Ishikawa (cell line): ENCODE measurements around the gene HOXB9.

Experiments
- CEBPB ChIP-seq: IDR thresholded peaks from 2 replicates; pipeline ENCODE4 v1.6.1; 2012
- CREB1 ChIP-seq: IDR thresholded peaks from 2 replicates; pipeline ENCODE4 v1.6.1; 2012; ENCODE audit warnings: low read depth
- EGR1 ChIP-seq: IDR thresholded peaks from 2 replicates; pipeline ENCODE4 v1.6.1; 2012
- EP300 ChIP-seq: IDR thresholded peaks from 2 replicates; pipeline ENCODE4 v1.6.1; 2012; ENCODE audit warnings: borderline replicate concordance
- FOXM1 ChIP-seq: IDR thresholded peaks from 2 replicates; pipeline ENCODE4 v1.6.1; 2012; ENCODE audit warnings: low read depth, borderline replicate concordance
- MAX ChIP-seq: IDR thresholded peaks from 2 replicates; pipeline ENCODE4 v1.6.1; 2012
- NFIC ChIP-seq: IDR thresholded peaks from 2 replicates; pipeline ENCODE4 v1.6.1; 2012
- RAD21 ChIP-seq: IDR thresholded peaks from 2 replicates; pipeline ENCODE4 v1.6.1; 2012; ENCODE audit warnings: low read depth
- REST ChIP-seq: IDR thresholded peaks from 2 replicates; pipeline ENCODE4 v1.6.1; 2012; ENCODE audit warnings: low read depth, mild to moderate bottlenecking
- TAF1 ChIP-seq: IDR thresholded peaks from 2 replicates; pipeline ENCODE4 v1.6.1; 2012; ENCODE audit warnings: low read depth, mild to moderate bottlenecking
- TCF12 ChIP-seq: IDR thresholded peaks from 2 replicates; pipeline ENCODE4 v1.6.1; 2012; ENCODE audit warnings: low read depth
- TEAD4 ChIP-seq: IDR thresholded peaks from 2 replicates; pipeline ENCODE4 v1.6.1; 2012
- USF1 ChIP-seq: IDR thresholded peaks from 2 replicates; pipeline ENCODE4 v1.6.1; 2012
- YY1 ChIP-seq: IDR thresholded peaks from 2 replicates; pipeline ENCODE4 v1.6.1; 2012; ENCODE audit warnings: low read depth
- ZBTB7A ChIP-seq: IDR thresholded peaks from 2 replicates; pipeline ENCODE4 v1.6.1; 2012; ENCODE audit warnings: low read depth

The HOXB9 gene

GRCh38 chr17:48575066-48575582 is 51.0 kb downstream of the HOXB9 start:
- TF ChIP-seq FOXM1 = peak; percentile 46
- no peak for TF ChIP-seq TEAD4
- TF ChIP-seq EP300 = peak; percentile 66; the same call in 1 of the 2 replicates
- TF ChIP-seq CEBPB = no peak
- peak; percentile 52 for TF ChIP-seq TCF12

GRCh38 chr17:48574505-48575065 is 51.6 kb downstream of the HOXB9 start:
- TF ChIP-seq NFIC (no peak), FOXM1 (no peak), MAX (no peak), CEBPB (no peak), REST (no peak), ZBTB7A (no peak), EP300 (no peak), TAF1 (no peak), EGR1 (no peak), CREB1 (no peak), YY1 (no peak), TEAD4 (no peak), TCF12 (no peak), USF1 (no peak), RAD21 (no peak)

GRCh38 chr17:48571826-48572417 is 54.2 kb downstream of the HOXB9 start:
- TF ChIP-seq FOXM1 (no peak), RAD21 (no peak), EGR1 (no peak), YY1 (no peak), USF1 (no peak), REST (no peak), CREB1 (no peak), NFIC (no peak), TCF12 (no peak), TEAD4 (no peak), EP300 (no peak), ZBTB7A (no peak)
